H1 (cell line): Measurements from ENCODE around the gene TRPC4. TPM values are rescaled to one million over a fixed set of nuclear protein-coding genes. Genes with fewer than 3 reads are reported as not detected.

Experiments
- CTCF ChIA-PET: fragments of 300-600 bp; sonication (Branson Sonifier 250); formaldehyde crosslinking; loops from one replicate; lab custom pipeline; 2021; ENCODE audit not compliant: partially characterized antibody; lab: Charles Lee
- POLR2A ChIA-PET: fragments of 300-600 bp; sonication (Branson Sonifier 250); formaldehyde crosslinking; loops from one replicate; lab custom pipeline; 2021; ENCODE audit warnings: inconsistent platforms; ENCODE audit not compliant: partially characterized antibody; lab: Charles Lee
- DNase-seq, 2 experiments: peaks; one replicate each; pipeline versions ENCODE4 v3.0.0 to v3.0.0-alpha.2; 2010 to 2022; ENCODE audit warnings: low spot score in 2 of 2, low read depth in 1 of 2, mixed read lengths in 1 of 2
- FAIRE-seq: peaks from 2 replicates; lab custom pipeline; 2011; peaks lifted over from hg19 to GRCh38; lab: Jason Lieb, UNC
- H2AFZ ChIP-seq: 2 replicates; pipeline ENCODE4 v1.8.1; 2012; ENCODE audit warnings: low read length, inconsistent platforms
- H2AK5ac ChIP-seq: 2 replicates; pipeline ENCODE4 v1.6.1; 2013; ENCODE audit warnings: low read depth, low read length
- H2BK120ac ChIP-seq: replicated peaks from 2 replicates; pipeline ENCODE3; 2013; ENCODE audit warnings: low read depth, low read length, inconsistent platforms
- H2BK12ac ChIP-seq: 2 replicates; pipeline ENCODE4 v1.6.1; 2013; ENCODE audit warnings: low read depth, low read length
- H2BK15ac ChIP-seq: 2 replicates; pipeline ENCODE4 v1.6.1; 2013; ENCODE audit warnings: low read length
- H2BK20ac ChIP-seq: 2 replicates; pipeline ENCODE4 v1.6.1; 2013; ENCODE audit warnings: low read length
- H2BK5ac ChIP-seq: 2 replicates; pipeline ENCODE4 v1.6.1; 2013; ENCODE audit warnings: low read depth, low read length
- H3K14ac ChIP-seq: 2 replicates; pipeline ENCODE4 v1.6.1; 2013; ENCODE audit warnings: inconsistent platforms; ENCODE audit not compliant: insufficient read length
- H3K18ac ChIP-seq: 2 replicates; pipeline ENCODE4 v1.6.1; 2013; ENCODE audit warnings: low read length; ENCODE audit errors: extremely low read depth
- H3K23ac ChIP-seq: 2 replicates; pipeline ENCODE4 v1.6.1; 2013; ENCODE audit warnings: inconsistent platforms; ENCODE audit not compliant: insufficient read length
- H3K23me2 ChIP-seq: 2 replicates; pipeline ENCODE4 v1.6.1; 2013; ENCODE audit warnings: low read depth, low read length
- H3K27ac ChIP-seq: 2 replicates; pipeline ENCODE4 v1.6.1; 2011; ENCODE audit warnings: low read depth, low read length, inconsistent platforms
- H3K27me3 ChIP-seq, 4 experiments: replicated peaks in 1 of 4; 1 replicate in 1 of 4; 2 replicates in 3 of 4; pipeline versions ENCODE4 v1.6.1 to v1.8.1; 2011 to 2013; ENCODE audit warnings: low read length in 3 of 4, mild to moderate bottlenecking in 3 of 4, inconsistent platforms in 2 of 4, mixed read lengths in 2 of 4, moderate library complexity in 1 of 4; ENCODE audit not compliant: control insufficient read depth in 3 of 4, insufficient read depth in 3 of 4; ENCODE audit errors: extremely low read depth in 1 of 4
- H3K36me3 ChIP-seq, 4 experiments: 2 replicates each; pipeline versions ENCODE4 v1.6.1 to v1.8.1; 2011 to 2013; ENCODE audit warnings: mild to moderate bottlenecking in 4 of 4, low read length in 3 of 4, moderate library complexity in 2 of 4, control low read depth in 1 of 4, inconsistent platforms in 1 of 4; ENCODE audit not compliant: insufficient read depth in 4 of 4, control insufficient read depth in 2 of 4
- H3K4ac ChIP-seq: replicated peaks from 2 replicates; pipeline ENCODE3; 2013; ENCODE audit warnings: low read length, low read depth, mixed read lengths, inconsistent platforms; ENCODE audit not compliant: insufficient read length
- H3K4me1 ChIP-seq, 4 experiments: replicated peaks in 1 of 4; 1 replicate in 1 of 4; 2 replicates in 3 of 4; pipeline versions ENCODE4 v1.6.1 to v1.8.1; 2011 to 2013; ENCODE audit warnings: low read length in 3 of 4, inconsistent platforms in 2 of 4, mixed read lengths in 1 of 4; ENCODE audit not compliant: insufficient read depth in 4 of 4, control insufficient read depth in 3 of 4
- H3K4me2 ChIP-seq, 2 experiments: 2 replicates each; pipeline versions ENCODE4 v1.6.1 to v1.8.1; 2011 to 2013; ENCODE audit warnings: low read depth in 2 of 2, low read length in 2 of 2, control low read depth in 1 of 2, inconsistent platforms in 1 of 2, mild to moderate bottlenecking in 1 of 2; ENCODE audit not compliant: insufficient read depth in 1 of 2
- H3K4me3 ChIP-seq, 4 experiments: fragments of 200-600, 300-600 bp in 1 of 4; sonication (generic), shearing (Covaris generic), sonication (Bioruptor Twin) in 1 of 4; 2 replicates each; pipeline versions ENCODE4 v1.5.1 to v1.8.1; 2011 to 2016; ENCODE audit warnings: low read length in 4 of 4, low read depth in 3 of 4, control low read depth in 2 of 4, inconsistent platforms in 2 of 4, mild to moderate bottlenecking in 2 of 4, mixed read lengths in 1 of 4, moderate library complexity in 1 of 4; ENCODE audit not compliant: insufficient read depth in 2 of 4; ENCODE audit errors: extremely low read depth in 1 of 4
- H3K56ac ChIP-seq: replicated peaks from 2 replicates; pipeline ENCODE3; 2013; ENCODE audit warnings: low read depth, mild to moderate bottlenecking, mixed read lengths, low read length, inconsistent platforms; ENCODE audit not compliant: insufficient read length
- H3K79me1 ChIP-seq: 2 replicates; pipeline ENCODE4 v1.6.1; 2013; ENCODE audit warnings: low read depth, low read length, control low read depth
- H3K79me2 ChIP-seq, 2 experiments: 2 replicates each; pipeline versions ENCODE4 v1.6.1 to v1.8.1; 2012 to 2013; ENCODE audit warnings: low read length in 2 of 2, mild to moderate bottlenecking in 2 of 2, inconsistent platforms in 1 of 2; ENCODE audit not compliant: insufficient read depth in 2 of 2, control insufficient read depth in 1 of 2
- H3K9ac ChIP-seq, 4 experiments: replicated peaks in 1 of 4; 1 replicate in 1 of 4; 2 replicates in 3 of 4; pipeline versions ENCODE4 v1.6.1 to v1.8.1; 2011 to 2013; ENCODE audit warnings: low read depth in 3 of 4, low read length in 3 of 4, control low read depth in 2 of 4, mild to moderate bottlenecking in 2 of 4, moderate library complexity in 2 of 4, inconsistent platforms in 1 of 4; ENCODE audit errors: extremely low read depth in 1 of 4
- H3K9me3 ChIP-seq, 2 experiments: 2 replicates each; pipeline versions ENCODE4 v1.6.1 to v1.8.1; 2012 to 2013; ENCODE audit warnings: mild to moderate bottlenecking in 2 of 2, moderate library complexity in 2 of 2, control low read depth in 1 of 2, inconsistent platforms in 1 of 2, low read depth in 1 of 2, low read length in 1 of 2, mixed read lengths in 1 of 2; ENCODE audit not compliant: insufficient read depth in 2 of 2
- H4K20me1 ChIP-seq, 2 experiments: replicated peaks in 1 of 2; 2 replicates each; pipeline versions ENCODE3 to v1.8.1; 2011 to 2013; ENCODE audit warnings: inconsistent platforms in 2 of 2, low read length in 2 of 2, mild to moderate bottlenecking in 1 of 2; ENCODE audit not compliant: insufficient read depth in 2 of 2, control insufficient read depth in 1 of 2
- H4K5ac ChIP-seq: 2 replicates; pipeline ENCODE4 v1.6.1; 2013; ENCODE audit warnings: low read length, low read depth, mixed read lengths, inconsistent platforms; ENCODE audit not compliant: insufficient read length
- H4K8ac ChIP-seq: 2 replicates; pipeline ENCODE4 v1.8.0; 2013; ENCODE audit warnings: mild to moderate bottlenecking, moderate library complexity, low read length, inconsistent platforms; ENCODE audit not compliant: insufficient read depth; ENCODE audit errors: extremely low read depth
- H4K91ac ChIP-seq: replicated peaks from 2 replicates; pipeline ENCODE3; 2013; ENCODE audit warnings: low read length, mixed read lengths, inconsistent platforms; ENCODE audit not compliant: insufficient read length
- CTCF ChIP-seq, 3 experiments: IDR thresholded peaks; 1 replicate in 2 of 3; 2 replicates in 1 of 3; pipeline versions ENCODE4 v1.5.1 to v1.6.1; 2011; ENCODE audit warnings: low read length in 3 of 3, mild to moderate bottlenecking in 3 of 3, inconsistent platforms in 2 of 3, low read depth in 1 of 3, moderate library complexity in 1 of 3; ENCODE audit not compliant: insufficient read depth in 1 of 3; ENCODE audit errors: control extremely low read depth in 1 of 3
- WGBS, 2 experiments: shearing (Covaris generic) in 1 of 2; methylation state at CpG; one replicate each; pipeline versions ENCODE4 v1.1.6 to v1.1.7; 2013 to 2015; ENCODE audit warnings: low lambda C conversion rate in 2 of 2, mixed read lengths in 2 of 2, inconsistent platforms in 1 of 2, low coverage in 1 of 2, missing lambda C conversion rate in 1 of 2; ENCODE audit not compliant: insufficient replicate concordance in 2 of 2, insufficient coverage in 1 of 2, insufficient read length in 1 of 2; ENCODE audit errors: extremely low coverage in 1 of 2, missing lambda C conversion rate in 1 of 2; 5-methylcytosine and 5-hydroxymethylcytosine counted together
- polyA plus RNA-seq, 7 experiments: library from polyadenylated mRNA; depleted of rRNA in 3 of 7; stranded (reverse) in 5 of 7; unstranded in 2 of 7; fragments of >200 nt in 5 of 7; fragments of 200-250 nt in 2 of 7; gene quantifications; 1 replicate in 5 of 7; 2 replicates in 1 of 7; 4 replicates in 1 of 7; pipeline versions ENCODE4 v1.2.1 to v1.2.3, GENCODE V29; 2011 to 2013; ENCODE audit warnings: missing spikeins in 2 of 7, mixed read lengths in 2 of 7
- total RNA-seq: library from RNA; stranded (reverse); fragmentation: NEBNext Ultra II Directional; extraction: Animal tissue kit (Norgen Biotek cat#: 25700); gene quantifications from 2 replicates; pipeline ENCODE4 v1.2.1, GENCODE V29; 2021

The TRPC4 gene
- total and polyA plus RNA-seq, 2 of the 8 experiments (the other 6 are each of a cell fraction or from before 2014, with no cell fraction given), result 12.3 to 14.7 TPM

- POLR2A ChIA-PET, result no interaction called here
- no peaks in the 10 kb centered on the region; a peak in 1 of 8 replicates for H3K36me3 ChIP-seq
- no peak overlapping the region for H2AFZ ChIP-seq
- no peaks in the 10 kb centered on the region for H4K20me1 ChIP-seq
- no peak overlapping the region for H4K5ac ChIP-seq
- H3K23ac ChIP-seq, result no peak overlapping the region
- no peaks in the 10 kb centered on the region for H3K79me1 ChIP-seq
- H3K9ac ChIP-seq, result no peak overlapping the region
- FAIRE-seq (no peak), DNase-seq (no peak)
- H4K91ac ChIP-seq, result no peak overlapping the region
- H3K4me3 ChIP-seq, result no peak overlapping the region
- no peak overlapping the region for H3K4ac ChIP-seq
- H2AK5ac ChIP-seq, result no peak overlapping the region
- H2BK20ac ChIP-seq, result no peak overlapping the region
- H3K14ac ChIP-seq, result no peak overlapping the region
- H3K56ac ChIP-seq, result no peak overlapping the region
- peaks cover 0 to 1% (median 0%) of the 10 kb centered on the region in 4 experiments; a peak in 1 of 7 replicates for H3K27me3 ChIP-seq
- no peak overlapping the region for H4K8ac ChIP-seq
- no peaks in the 10 kb centered on the region for H3K9me3 ChIP-seq
- no peaks in the 10 kb centered on the region for H3K23me2 ChIP-seq
- H2BK120ac ChIP-seq, result no peak overlapping the region
- H2BK15ac ChIP-seq, result no peak overlapping the region
- H2BK5ac ChIP-seq, result no peak overlapping the region
- H3K4me1 ChIP-seq, result peaks cover 0 to 4% (median 0%) of the 10 kb centered on the region in 4 experiments; a peak in 2 of 7 replicates
- no peaks in the 10 kb centered on the region for H3K79me2 ChIP-seq
- no peak overlapping the region for H3K27ac ChIP-seq
- no peak for TF ChIP-seq CTCF (IDR thresholded peaks at IDR 0.05; ENCODE audit: control extremely low read depth in 1 of 3, insufficient read depth in 1 of 3, low read depth in 1 of 3, low read length in 3 of 3)
- WGBS, 2 experiments, result 81% methylated on average over 2 of the region's 2 CpGs; no CpG with 5 or more reads in 1 of the 2 experiments
- CTCF ChIA-PET, result interaction anchor here (1.2 kb wide), 1 partner anchor 73 kb away, joined by 3 read pairs; no protein-coding TSS in a partner anchor
- H3K18ac ChIP-seq, result no peak overlapping the region
- H2BK12ac ChIP-seq, result no peak overlapping the region
- no peak overlapping the region for H3K4me2 ChIP-seq
Observed at GRCh38 chr13:37679043-37679442, 190.5 kb downstream of the TRPC4 start.
